ENCODE data around the gene TMTC1. TPM values are rescaled to one million over a fixed set of nuclear protein-coding genes. Genes with fewer than 3 reads are reported as not detected.
A peak's percentile ranks its signal among the peaks of the same experiment; 100 is the strongest.
"Not testable (repeated sequence)": the region's sequence is repeated elsewhere in the genome, so short reads cannot be mapped to it uniquely, and the experiment has no call there.

TMTC1 gene
- total and polyA plus RNA-seq, 11 donors = 8.8 to 101 (median 41.4) TPM

DNA sequence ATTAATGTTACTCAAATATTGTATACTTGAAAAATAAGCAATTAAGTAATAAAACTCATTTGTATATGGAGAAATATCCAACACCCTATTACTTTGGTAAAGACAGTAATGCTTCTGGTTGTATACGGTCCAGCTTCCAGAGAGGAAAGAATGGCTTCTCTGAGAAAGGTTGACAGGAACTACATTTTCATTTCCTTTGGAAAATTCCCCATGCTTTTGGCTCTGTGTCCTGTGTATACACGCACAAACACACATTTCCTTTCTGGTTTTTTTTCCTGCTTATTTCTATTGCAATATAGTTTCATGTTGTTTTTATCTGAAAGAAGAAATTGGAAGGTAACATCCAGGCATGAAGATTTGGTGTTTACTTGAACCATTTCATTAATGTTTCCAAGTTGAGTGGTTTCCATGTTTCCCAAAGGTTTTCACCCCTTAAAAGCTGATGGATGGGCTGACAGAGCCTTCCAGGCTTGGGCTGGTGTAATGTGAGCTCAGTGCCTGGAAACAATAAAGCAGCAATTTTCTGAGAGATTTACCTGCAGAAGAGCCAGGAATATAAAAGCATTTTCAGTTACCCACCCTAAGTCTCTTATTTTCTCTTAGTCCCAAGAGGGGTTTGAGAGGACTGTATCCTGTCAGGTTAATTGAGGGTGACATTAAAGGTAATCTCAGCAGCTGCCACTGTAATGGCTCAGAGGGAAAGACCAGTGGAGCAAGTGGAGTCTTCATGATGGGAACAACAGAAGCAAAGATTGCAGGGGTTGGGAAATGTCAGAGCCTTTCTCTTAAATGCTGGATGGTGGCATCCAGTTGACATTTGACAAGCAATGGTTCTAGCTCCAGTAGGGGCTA lies 33.4 kb upstream of the TMTC1 start:
- Histone ChIP-seq H3K27me3 (no peaks in the 10 kb centered on the region), H3K27ac (no peak overlapping the region), H3K4me1 (peaks cover 0 to 12% (median 1%) of the 10 kb centered on the region in 12 donors), H3K36me3 (no peaks in the 10 kb centered on the region), H3K4me3 (no peak overlapping the region), H3K9me3 (peaks cover 0 to 4% (median 0%) of the 10 kb centered on the region in 12 donors)
- ATAC-seq (peak in 1 of 4 donors; percentile 54), DNase-seq (no peak)
- no peak for TF ChIP-seq POLR2A (IDR thresholded peaks at IDR 0.05)
- TF ChIP-seq, protein P1, sequence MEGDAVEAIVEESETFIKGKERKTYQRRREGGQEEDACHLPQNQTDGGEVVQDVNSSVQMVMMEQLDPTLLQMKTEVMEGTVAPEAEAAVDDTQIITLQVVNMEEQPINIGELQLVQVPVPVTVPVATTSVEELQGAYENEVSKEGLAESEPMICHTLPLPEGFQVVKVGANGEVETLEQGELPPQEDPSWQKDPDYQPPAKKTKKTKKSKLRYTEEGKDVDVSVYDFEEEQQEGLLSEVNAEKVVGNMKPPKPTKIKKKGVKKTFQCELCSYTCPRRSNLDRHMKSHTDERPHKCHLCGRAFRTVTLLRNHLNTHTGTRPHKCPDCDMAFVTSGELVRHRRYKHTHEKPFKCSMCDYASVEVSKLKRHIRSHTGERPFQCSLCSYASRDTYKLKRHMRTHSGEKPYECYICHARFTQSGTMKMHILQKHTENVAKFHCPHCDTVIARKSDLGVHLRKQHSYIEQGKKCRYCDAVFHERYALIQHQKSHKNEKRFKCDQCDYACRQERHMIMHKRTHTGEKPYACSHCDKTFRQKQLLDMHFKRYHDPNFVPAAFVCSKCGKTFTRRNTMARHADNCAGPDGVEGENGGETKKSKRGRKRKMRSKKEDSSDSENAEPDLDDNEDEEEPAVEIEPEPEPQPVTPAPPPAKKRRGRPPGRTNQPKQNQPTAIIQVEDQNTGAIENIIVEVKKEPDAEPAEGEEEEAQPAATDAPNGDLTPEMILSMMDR (IDR thresholded peaks at IDR 0.05) = no peak
- 54 to 68% (median 60%) methylated on average over 2 of the region's 2 CpGs for WGBS, 4 donors
- intact Hi-C loops (cut with DNase I) = no loop called here

DNA sequence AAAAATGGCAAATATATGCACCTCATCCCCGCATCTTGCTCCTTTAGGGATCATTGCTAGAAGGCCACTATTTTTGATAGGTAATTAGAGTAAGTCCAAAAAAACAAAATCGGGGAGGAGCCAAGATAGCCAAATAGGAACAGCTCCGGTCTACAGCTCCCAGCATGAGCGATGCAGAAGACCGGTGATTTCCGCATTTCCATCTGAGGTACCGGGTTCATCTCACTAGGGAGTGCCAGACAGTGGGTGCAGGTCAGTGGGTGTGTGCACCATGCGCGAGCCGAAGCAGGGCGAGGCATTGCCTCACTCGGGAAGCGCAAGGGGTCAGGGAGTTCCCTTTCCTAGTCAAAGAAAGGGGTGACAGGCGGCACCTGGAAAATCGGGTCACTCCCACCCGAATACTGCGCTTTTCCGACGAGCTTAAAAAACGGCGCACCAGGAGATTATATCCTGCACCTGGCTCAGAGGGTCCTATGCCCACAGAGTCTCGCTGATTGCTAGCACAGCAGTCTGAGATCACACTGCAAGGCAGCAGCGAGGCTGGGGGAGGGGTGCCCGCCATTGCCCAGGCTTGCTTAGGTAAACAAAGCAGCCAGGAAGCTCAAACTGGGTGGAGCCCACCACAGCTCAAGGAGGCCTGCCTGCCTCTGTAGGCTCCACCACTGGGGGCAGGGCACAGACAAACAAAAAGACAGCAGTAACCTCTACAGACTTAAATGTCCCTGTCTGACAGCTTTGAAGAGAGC lies 26.0 kb upstream of the TMTC1 start:
- H3K27ac ChIP-seq; H3K27me3 ChIP-seq; intact Hi-C loops (cut with DNase I); H3K36me3 ChIP-seq; DNase-seq; ATAC-seq; H3K4me1 ChIP-seq; H3K4me3 ChIP-seq: not testable (repeated sequence)
- peaks cover 0 to 11% (median 0%) of the 10 kb centered on the region in 12 donors for H3K9me3 ChIP-seq
- WGBS, 4 donors = 88 to 96% (median 94%) methylated on average over 19 to 24 of the region's 24 CpGs

DNA sequence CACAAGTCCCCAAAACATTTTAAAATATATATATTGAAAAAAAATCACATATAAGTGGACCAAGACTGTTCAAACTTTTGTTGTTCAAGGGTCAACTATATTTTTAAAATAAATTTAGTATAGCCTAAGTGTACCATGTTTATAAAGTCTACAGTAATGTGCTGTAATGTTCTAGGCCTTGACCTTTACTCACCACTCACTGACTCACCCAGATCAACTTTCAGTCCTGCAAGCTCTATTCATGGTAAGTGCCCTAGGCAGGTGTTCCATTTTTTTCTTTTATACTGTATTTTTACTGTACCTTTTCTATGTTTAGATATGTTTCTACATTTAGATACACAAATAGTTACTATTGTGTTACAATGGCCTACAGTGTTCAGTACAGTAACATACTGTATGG lies 23.4 kb upstream of the TMTC1 start:
- Histone ChIP-seq H3K4me3 (no peak overlapping the region), H3K27me3 (no peaks in the 10 kb centered on the region), H3K9me3 (peaks cover 0 to 7% (median 0%) of the 10 kb centered on the region in 12 donors), H3K36me3 (no peaks in the 10 kb centered on the region), H3K27ac (no peak overlapping the region), H3K4me1 (no peaks in the 10 kb centered on the region)
- TF ChIP-seq POLR2A (IDR thresholded peaks at IDR 0.05) = no peak
- TF ChIP-seq, protein P1 (IDR thresholded peaks at IDR 0.05) = no peak
- intact Hi-C loops (cut with DNase I) = no loop called here
- DNase-seq (no peak), ATAC-seq (no peak)

DNA sequence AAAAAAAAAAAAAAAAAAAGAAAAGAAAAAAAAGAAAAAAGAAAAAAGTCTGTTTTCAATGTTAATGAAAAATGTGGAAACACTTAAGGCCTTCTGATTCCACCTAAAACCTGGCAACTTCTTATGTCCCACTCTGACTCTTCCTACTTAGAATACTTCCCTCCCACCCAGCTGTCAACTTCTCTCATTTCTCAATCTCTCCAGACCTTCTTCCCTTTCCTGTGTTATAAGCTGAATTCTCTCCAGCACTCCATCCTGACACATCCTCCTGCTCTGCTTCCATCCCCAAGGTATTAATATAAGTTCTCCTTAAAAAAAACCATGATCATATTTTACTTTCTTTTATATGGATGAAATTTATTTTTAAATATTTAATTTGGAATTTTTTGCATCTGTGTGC lies 20.3 kb upstream of the TMTC1 start:
- H3K27me3 ChIP-seq = no peaks in the 10 kb centered on the region
- no peak for DNase-seq
- no peak for TF ChIP-seq POLR2A (IDR thresholded peaks at IDR 0.05)
- TF ChIP-seq, protein P1 (IDR thresholded peaks at IDR 0.05) = no peak

More for the DNA sequence above, 20.3 kb upstream of the TMTC1 start:
- no peaks in the 10 kb centered on the region for H3K4me1 ChIP-seq
- intact Hi-C loops (cut with DNase I) = no loop called here
- no peak overlapping the region for H3K27ac ChIP-seq
- H3K9me3 ChIP-seq = no peaks in the 10 kb centered on the region
- H3K4me3 ChIP-seq = no peak overlapping the region
- H3K36me3 ChIP-seq = no peaks in the 10 kb centered on the region
- ATAC-seq = no peak

Measured in heart left ventricle (tissue), 16 donors.